Left lung (tissue), 10 donors: ENCODE results near the gene RNF112. TPM values are rescaled to one million over a fixed set of nuclear protein-coding genes. Genes with fewer than 3 reads are reported as not detected.
A peak's percentile ranks its signal among the peaks of the same experiment; 100 is the strongest.

Experiments
- ATAC-seq: fragments of 200-7000 bp; cut with Tn5 transposase; one replicate; pipeline ENCODE4 v1.9.1; 2020; ENCODE audit warnings: moderate library complexity
- DNase-seq, 4 donors: peaks; one replicate each; pipeline ENCODE4 v3.0.0-alpha.2; 2013 to 2020
- H3K27ac ChIP-seq, 2 donors: fragments of 200-600 bp; sonication (generic) in 1 of 2; one replicate each; pipeline versions ENCODE4 v1.5.0 to v1.8.0; 2020 to 2021
- H3K27me3 ChIP-seq, 2 donors: fragments of 200-600 bp; sonication (generic) in 1 of 2; one replicate each; pipeline versions ENCODE4 v1.5.0 to v1.8.0; 2020 to 2021
- H3K36me3 ChIP-seq, 2 donors: fragments of 200-600 bp; sonication (generic) in 1 of 2; one replicate each; pipeline versions ENCODE4 v1.5.0 to v1.8.0; 2020 to 2021
- H3K4me1 ChIP-seq, 2 donors: fragments of 200-600 bp; one replicate each; pipeline ENCODE4 v1.8.0; 2021
- H3K4me3 ChIP-seq, 2 donors: fragments of 200-600 bp; sonication (generic) in 1 of 2; one replicate each; pipeline versions ENCODE4 v1.5.0 to v1.8.0; 2020 to 2021; ENCODE audit warnings: mild to moderate bottlenecking in 1 of 2
- H3K9me3 ChIP-seq, 2 donors: fragments of 200-600 bp; sonication (generic) in 1 of 2; one replicate each; pipeline versions ENCODE4 v1.5.0 to v1.8.0; 2020 to 2021
- CTCF ChIP-seq, 2 donors: fragments of 200-600 bp; sonication (generic) in 1 of 2; IDR thresholded peaks; one replicate each; pipeline versions ENCODE4 v1.5.0 to v1.8.0; 2021; ENCODE audit warnings: antibody characterized with exemption in 2 of 2
- intact Hi-C, 2 donors: fragments of 100-400 bp; cut with DNase I; formaldehyde crosslinking; loops; one replicate each; pipeline versions ENCODE4 v1.11.2 to v1.14.2; 2022
- polyA plus RNA-seq, 6 donors: library from polyadenylated mRNA; unstranded; fragments of 120-200 nt; gene quantifications; one replicate each; pipeline ENCODE4 v1.2.1, GENCODE V29; 2013; ENCODE audit not compliant: insufficient read length in 6 of 6
- total RNA-seq, 2 donors: library from RNA; stranded (reverse); fragmentation: NEBNext Ultra II Directional; extraction: Animal tissue kit (Norgen Biotek cat#: 25700); gene quantifications; one replicate each; pipeline ENCODE4 v1.2.1, GENCODE V29; 2021
- donor health status: DM: no; HTN: yes; CAD: no.
- donor health status: DM: no; HTN: no; CAD: no.

RNF112 gene
- total and polyA plus RNA-seq, 8 donors = 2.1 to 5.0 (median 3.6) TPM

- DNase-seq = peak; percentile 77 to 97 (median 90)
- intact Hi-C loops = no loop called here
- Histone ChIP-seq H3K4me3 (peak overlapping the region in 1 of 2 donors; percentile 6), H3K27me3 (no peaks in the 10 kb centered on the region), H3K27ac (peak overlapping the region in 1 of 2 donors; percentile 72), H3K9me3 (no peaks in the 10 kb centered on the region), H3K36me3 (peaks cover 0 to 60% of the 10 kb centered on the region in 2 donors), H3K4me1 (peaks cover 26 to 78% of the 10 kb centered on the region in 2 donors)
- TF ChIP-seq CTCF (IDR thresholded peaks at IDR 0.05) = no peak
- ATAC-seq = peak; percentile 55
Observed at GRCh38 chr17:19384723-19385391, 26.2 kb upstream of the RNF112 start.

- Histone ChIP-seq H3K4me3 (peak overlapping the region; percentile 10 to 25), H3K36me3 (peaks cover 0 to 53% of the 10 kb centered on the region in 2 donors), H3K27ac (peak overlapping the region; percentile 63 to 72), H3K27me3 (no peaks in the 10 kb centered on the region), H3K9me3 (no peaks in the 10 kb centered on the region), H3K4me1 (peaks cover 26 to 74% of the 10 kb centered on the region in 2 donors)
- DNase-seq = peak in 1 of 4 donors; percentile 33
- ATAC-seq = no peak
- no peak for TF ChIP-seq CTCF (IDR thresholded peaks at IDR 0.05)
- intact Hi-C loops = no loop called here
Observed at GRCh38 chr17:19385521-19385983, 25.5 kb upstream of the RNF112 start.

- H3K27ac ChIP-seq = peak overlapping the region; percentile 63 to 72
- intact Hi-C loops = no loop called here
- peak overlapping the region; percentile 10 to 25 for H3K4me3 ChIP-seq
- H3K36me3 ChIP-seq = peaks cover 0 to 45% of the 10 kb centered on the region in 2 donors
- no peak for TF ChIP-seq CTCF (IDR thresholded peaks at IDR 0.05)
- no peaks in the 10 kb centered on the region for H3K27me3 ChIP-seq
- peaks cover 26 to 68% of the 10 kb centered on the region in 2 donors for H3K4me1 ChIP-seq
- no peaks in the 10 kb centered on the region for H3K9me3 ChIP-seq
- ATAC-seq (peak; percentile 42), DNase-seq (peak in 2 of 4 donors; percentile 79 to 92)
Observed at GRCh38 chr17:19386051-19386929, 24.7 kb upstream of the RNF112 start.

GRCh38 chr17:19386974-19387920 is 23.8 kb upstream of the RNF112 start, which contains the start of gene MFAP4:
TSS of gene MFAP4 (minus strand) at chr17:19387190. CDS start at chr17:19387155, 35 bp downstream.
- Histone ChIP-seq H3K4me1 (peaks cover 26 to 65% of the 10 kb centered on the region in 2 donors), H3K4me3 (peak within 1 kb of the TSS; percentile 10 to 25), H3K27me3 (no peaks in the 10 kb centered on the region), H3K27ac (peak within 1 kb of the TSS; percentile 63 to 72), H3K9me3 (no peaks in the 10 kb centered on the region), H3K36me3 (peaks cover 0 to 36% of the 10 kb centered on the region in 2 donors)
- DNase-seq = peak; percentile 66 to 97 (median 84)
- intact Hi-C loops = no loop called here
- ATAC-seq = peak; percentile 39
- TF ChIP-seq CTCF (IDR thresholded peaks at IDR 0.05) = no peak
